Keratinocyte (primary cell): ENCODE measurements around the gene VPS37C. TPM values are rescaled to one million over a fixed set of nuclear protein-coding genes. Genes with fewer than 3 reads are reported as not detected.
"Not testable (repeated sequence)": the region's sequence is repeated elsewhere in the genome, so short reads cannot be mapped to it uniquely, and the experiment has no call there.

Source experiments
- DNase-seq: peaks from one replicate; pipeline ENCODE4 v3.0.0-alpha.2; 2011; ENCODE audit warnings: low read depth, missing footprints, low spot score
- FAIRE-seq: peaks from 2 replicates; lab custom pipeline; 2011; peaks lifted over from hg19 to GRCh38; lab: Jason Lieb, UNC
- H2AFZ ChIP-seq: 2 replicates; pipeline ENCODE4 v1.6.0; 2012; ENCODE audit warnings: low read length, control low read depth, inconsistent platforms; ENCODE audit not compliant: control insufficient read depth
- H3K27ac ChIP-seq: 2 replicates; pipeline ENCODE4 v1.5.1; 2011; ENCODE audit warnings: low read length; ENCODE audit not compliant: control insufficient read depth, insufficient read depth
- H3K27me3 ChIP-seq: 3 replicates; pipeline ENCODE4 v1.6.0; 2011; ENCODE audit warnings: low read length; ENCODE audit not compliant: control insufficient read depth, insufficient read depth; ENCODE audit errors: extremely low read depth
- H3K36me3 ChIP-seq, 2 experiments: 2 replicates in 1 of 2; 3 replicates in 1 of 2; pipeline ENCODE4 v1.5.1; 2011; ENCODE audit warnings: low read length in 2 of 2, mild to moderate bottlenecking in 1 of 2; ENCODE audit not compliant: control insufficient read depth in 2 of 2, insufficient read depth in 2 of 2; ENCODE audit errors: extremely low read depth in 1 of 2
- H3K4me1 ChIP-seq: 3 replicates; pipeline ENCODE4 v1.5.1; 2011; ENCODE audit warnings: low read length; ENCODE audit not compliant: control insufficient read depth, insufficient read depth; ENCODE audit errors: extremely low read depth
- H3K4me2 ChIP-seq: 3 replicates; pipeline ENCODE4 v1.6.0; 2011; ENCODE audit warnings: low read depth, low read length; ENCODE audit not compliant: control insufficient read depth, insufficient read depth; ENCODE audit errors: extremely low read depth
- H3K4me3 ChIP-seq, 3 experiments: fragments of 200-600 bp in 1 of 3; sonication (generic) in 1 of 3; 2 replicates in 2 of 3; 3 replicates in 1 of 3; pipeline ENCODE4 v1.5.1; 2011 to 2016; ENCODE audit warnings: low read length in 3 of 3, mild to moderate bottlenecking in 3 of 3, control low read depth in 2 of 3, inconsistent platforms in 1 of 3, low read depth in 1 of 3, mixed read lengths in 1 of 3, mixed run types in 1 of 3, moderate library complexity in 1 of 3; ENCODE audit not compliant: control insufficient read depth in 2 of 3, insufficient read depth in 2 of 3; ENCODE audit errors: extremely low read depth in 1 of 3
- H3K79me2 ChIP-seq: 2 replicates; pipeline ENCODE4 v1.6.0; 2012; ENCODE audit warnings: low read length; ENCODE audit not compliant: control insufficient read depth, insufficient read depth
- H3K9ac ChIP-seq: 3 replicates; pipeline ENCODE4 v1.6.0; 2011; ENCODE audit warnings: low read length; ENCODE audit not compliant: control insufficient read depth, insufficient read depth; ENCODE audit errors: extremely low read depth
- H3K9me1 ChIP-seq: 3 replicates; pipeline ENCODE4 v1.6.0; 2011; ENCODE audit warnings: low read length; ENCODE audit not compliant: control insufficient read depth, insufficient read depth; ENCODE audit errors: extremely low read depth
- H3K9me3 ChIP-seq: 2 replicates; pipeline ENCODE4 v1.5.1; 2012; ENCODE audit warnings: low read depth, low read length; ENCODE audit not compliant: control insufficient read depth
- H4K20me1 ChIP-seq: 3 replicates; pipeline ENCODE4 v1.6.0; 2011; ENCODE audit warnings: low read length; ENCODE audit not compliant: control insufficient read depth, insufficient read depth; ENCODE audit errors: extremely low read depth
- CTCF ChIP-seq, 3 experiments: IDR thresholded peaks in 1 of 3; conservative IDR thresholded peaks in 1 of 3; optimal IDR thresholded peaks in 1 of 3; 2 replicates in 2 of 3; 3 replicates in 1 of 3; pipeline versions ENCODE3 to v1.5.1; 2011; ENCODE audit warnings: low read length in 3 of 3, mild to moderate bottlenecking in 3 of 3, moderate library complexity in 2 of 3, control low read depth in 1 of 3, inconsistent platforms in 1 of 3; ENCODE audit not compliant: insufficient read depth in 2 of 3; ENCODE audit errors: extremely low read depth in 1 of 3
- EZH2 ChIP-seq: IDR thresholded peaks from one replicate; pipeline ENCODE4 v1.6.1; 2012; ENCODE audit warnings: inconsistent platforms, mild to moderate bottlenecking, low read length, moderate library complexity
- dilution Hi-C: fragments of 300-500 bp; cut with MboI; formaldehyde crosslinking; loops from one replicate; pipeline ENCODE4 v1.7.0; 2020; ENCODE audit warnings: low sequenced_read_pairs; ENCODE audit not compliant: extremely low pct_ligation_motif_present
- polyA minus RNA-seq, 3 experiments: library from RNA; depleted of rRNA, polyadenylated mRNA; stranded (reverse); fragments of >200 nt; gene quantifications; 1 replicate in 1 of 3; 2 replicates in 1 of 3; 3 replicates in 1 of 3; pipeline ENCODE4 v1.2.3, GENCODE V29; 2011
- polyA plus RNA-seq, 5 experiments: library from polyadenylated mRNA; depleted of rRNA in 3 of 5; stranded (reverse) in 3 of 5; stranded (forward) in 1 of 5; unstranded in 1 of 5; fragments of >200 nt; gene quantifications; 1 replicate in 1 of 5; 2 replicates in 3 of 5; 3 replicates in 1 of 5; pipeline versions ENCODE4 v1.2.1 to v1.2.3, GENCODE V29; 2011 to 2012; ENCODE audit warnings: missing spikeins in 2 of 5, low read depth in 1 of 5, low replicate concordance in 1 of 5

Gene VPS37C
- polyA plus RNA-seq (5.7 to 9.5 TPM (median 8.0 TPM) in 3 replicates), polyA minus RNA-seq (3.4 to 9.4 TPM (median 3.8 TPM) in 3 replicates)
- polyA plus RNA-seq (2011; ENCODE audit: low read depth) = 10.2 TPM
- polyA plus RNA-seq (2011; cell fraction: cytosol; rRNA removed) = 5.7 and 9.3 TPM in 2 replicates
- polyA plus RNA-seq (2011; cell fraction: nucleus; rRNA removed) = 12.9 and 13.0 TPM in 2 replicates
- 9.7 and 11.9 TPM in 2 replicates for polyA plus RNA-seq (2012; ENCODE audit: low replicate concordance)
- polyA minus RNA-seq (2011; cell fraction: cytosol; rRNA and poly(A)+ RNA removed) = 7.9 TPM
- polyA minus RNA-seq (2011; cell fraction: nucleus; rRNA and poly(A)+ RNA removed) = 7.2 and 7.5 TPM in 2 replicates

GRCh38 chr11:61161190-61162091 lies at the start of gene VPS37C:
VPS37C (minus strand) TSS chr11:61161426; CDS start chr11:61138829, 22,597 bp downstream.
- peak within 1 kb of the TSS; percentile 62 to 92 (median 76) for H3K4me3 ChIP-seq
- peak within 1 kb of the TSS; percentile 79 for H2AFZ ChIP-seq
- no peaks in the 10 kb centered on the region for H3K9me1 ChIP-seq
- H3K27me3 ChIP-seq = no peaks in the 10 kb centered on the region
- no peaks in the 10 kb centered on the region for H3K36me3 ChIP-seq
- H3K4me2 ChIP-seq = peak within 1 kb of the TSS; percentile 96
- no peaks in the 10 kb centered on the region for H3K9me3 ChIP-seq
- peak within 1 kb of the TSS; percentile 88 for H3K27ac ChIP-seq
- peak within 1 kb of the TSS; percentile 90 for H3K9ac ChIP-seq
- H4K20me1 ChIP-seq = no peaks in the 10 kb centered on the region
- FAIRE-seq (no peak), DNase-seq (peak; percentile 58)
- H3K79me2 ChIP-seq = peaks cover 12% of the 10 kb centered on the region
- dilution Hi-C loops = no loop called here
- TF ChIP-seq CTCF (optimal IDR thresholded peaks at IDR 0.05 in 1 of 3, IDR thresholded peaks at IDR 0.05 in 1 of 3, conservative IDR thresholded peaks at IDR 0.05 in 1 of 3; ENCODE audit: extremely low read depth in 1 of 3, insufficient read depth in 2 of 3, low read length in 3 of 3) = no peak
- TF ChIP-seq EZH2 = no peak
- H3K4me1 ChIP-seq = peaks cover 31% of the 10 kb centered on the region

GRCh38 chr11:61210629-61211028 lies 49.4 kb upstream of the VPS37C start:
- H3K4me2 ChIP-seq, H3K27ac ChIP-seq, H3K36me3 ChIP-seq, H3K79me2 ChIP-seq, H3K9ac ChIP-seq, H3K27me3 ChIP-seq, dilution Hi-C loops, H3K9me3 ChIP-seq, H3K4me3 ChIP-seq, H3K4me1 ChIP-seq, H2AFZ ChIP-seq, FAIRE-seq, H3K9me1 ChIP-seq, H4K20me1 ChIP-seq, DNase-seq: not testable (repeated sequence)

DNA sequence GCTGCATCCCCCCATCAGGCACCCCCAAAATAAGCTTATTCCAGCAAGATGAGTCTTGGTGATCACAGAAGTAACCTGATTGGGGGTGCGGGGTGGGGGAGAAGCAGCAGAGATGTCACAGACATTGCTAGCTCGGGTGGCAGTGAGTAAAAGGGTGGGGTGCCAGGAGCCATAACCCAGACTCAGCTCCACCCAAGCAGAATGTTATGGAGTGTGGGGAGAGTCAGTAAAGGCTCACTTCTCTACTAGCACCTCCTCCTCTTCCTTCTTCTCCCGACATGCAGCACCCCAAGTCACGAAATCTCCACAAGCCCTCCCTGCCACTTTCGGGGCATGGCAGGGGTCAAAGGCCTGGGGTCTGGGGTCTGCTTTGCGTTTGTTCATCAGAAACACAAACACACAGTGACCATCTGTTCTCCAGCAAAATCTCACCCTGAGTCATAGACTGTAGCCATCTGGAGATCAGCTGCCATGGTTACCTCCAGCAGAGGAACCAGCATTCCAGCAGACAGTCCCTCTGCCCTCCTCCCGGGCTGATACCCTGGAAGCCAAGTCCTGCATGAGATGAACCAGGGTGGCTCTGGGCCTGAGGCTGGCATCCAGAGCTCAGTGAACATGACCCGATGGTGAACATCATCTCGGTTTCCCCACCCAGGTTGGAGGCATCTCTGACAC lies 46.5 kb upstream of the VPS37C start:
- dilution Hi-C loops, H3K9me1 ChIP-seq, FAIRE-seq: not testable (repeated sequence)

DNA sequence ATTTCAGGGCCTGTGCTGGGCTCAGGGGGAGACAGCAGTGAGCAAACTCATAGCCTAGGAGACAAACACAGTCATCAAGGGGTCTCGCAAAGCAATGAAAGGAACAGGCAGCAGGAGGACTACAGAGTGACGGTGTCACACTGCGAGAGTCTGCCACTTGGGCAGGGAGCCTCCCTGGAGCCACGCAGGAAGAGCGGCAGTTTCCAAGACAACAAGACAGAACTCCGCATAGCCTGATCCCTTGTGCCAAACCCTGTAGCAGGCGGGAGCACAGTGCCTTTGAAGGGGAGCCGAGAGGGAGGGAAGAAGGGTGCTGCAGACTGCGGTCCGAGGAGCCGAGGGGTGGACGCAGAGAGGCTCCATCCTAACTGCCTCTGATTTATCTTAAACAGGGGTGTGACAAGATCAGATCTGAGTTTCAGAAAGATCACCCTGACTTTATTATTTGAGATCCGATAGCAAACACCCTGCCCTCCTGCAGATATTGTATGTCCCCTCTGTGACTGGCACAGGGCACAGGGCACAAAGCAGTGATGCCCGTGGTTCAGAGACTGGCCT lies 43.4 kb upstream of the VPS37C start:
- H3K4me2 ChIP-seq, H3K27me3 ChIP-seq, H3K36me3 ChIP-seq, FAIRE-seq, H3K4me1 ChIP-seq, DNase-seq, H3K27ac ChIP-seq, H3K79me2 ChIP-seq, dilution Hi-C loops, H3K9ac ChIP-seq, H3K9me3 ChIP-seq, H2AFZ ChIP-seq, H3K9me1 ChIP-seq, H3K4me3 ChIP-seq, H4K20me1 ChIP-seq: not testable (repeated sequence)

More for the DNA sequence above, 46.5 kb upstream of the VPS37C start:
- H3K27ac ChIP-seq, H4K20me1 ChIP-seq, DNase-seq, H3K4me3 ChIP-seq, H3K36me3 ChIP-seq, H3K9me3 ChIP-seq, H3K79me2 ChIP-seq, H3K9ac ChIP-seq, H3K4me2 ChIP-seq, H3K4me1 ChIP-seq, H3K27me3 ChIP-seq, H2AFZ ChIP-seq: not testable (repeated sequence)
